Measurements from ENCODE around the gene GAL3ST3.
"Not testable (repeated sequence)": the region's sequence is repeated elsewhere in the genome, so short reads cannot be mapped to it uniquely, and the experiment has no call there.

The GAL3ST3 gene

GRCh38 chr11:66048547-66049323, at the start of gene GAL3ST3:
Gene GAL3ST3 (minus strand): TSS chr11:66049161. CDS start chr11:66045415, 3,746 bp downstream.
- TF ChIP-seq CTCF (IDR thresholded peaks at IDR 0.05; ENCODE audit: control insufficient read depth, extremely low read depth, insufficient read depth): no peak
- H3K4me3 ChIP-seq (ENCODE audit: low read depth, low read length): no peak within 1 kb of the TSS
- DNase-seq (ENCODE audit: low read depth): no peak

DNA sequence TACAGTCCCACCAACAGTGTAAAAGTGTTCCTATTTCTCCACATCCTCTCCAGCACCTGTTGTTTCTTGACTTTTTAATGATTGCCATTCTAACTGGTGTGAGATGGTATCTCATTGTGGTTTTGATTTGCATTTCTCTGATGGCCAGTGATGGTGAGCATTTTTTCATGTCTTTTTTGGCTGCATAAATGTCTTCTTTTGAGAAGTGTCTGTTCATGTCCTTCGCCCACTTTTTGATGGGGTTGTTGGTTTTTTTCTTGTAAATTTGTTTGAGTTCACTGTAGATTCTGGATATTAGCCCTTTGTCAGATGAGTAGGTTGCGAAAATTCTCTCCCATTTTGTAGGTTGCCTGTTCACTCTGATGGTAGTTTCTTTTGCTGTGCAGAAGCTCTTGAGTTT, 43.2 kb upstream of the GAL3ST3 start:
- DNase-seq (ENCODE audit: low read depth); H3K4me3 ChIP-seq (ENCODE audit: low read depth, low read length): not testable (repeated sequence)

DNA sequence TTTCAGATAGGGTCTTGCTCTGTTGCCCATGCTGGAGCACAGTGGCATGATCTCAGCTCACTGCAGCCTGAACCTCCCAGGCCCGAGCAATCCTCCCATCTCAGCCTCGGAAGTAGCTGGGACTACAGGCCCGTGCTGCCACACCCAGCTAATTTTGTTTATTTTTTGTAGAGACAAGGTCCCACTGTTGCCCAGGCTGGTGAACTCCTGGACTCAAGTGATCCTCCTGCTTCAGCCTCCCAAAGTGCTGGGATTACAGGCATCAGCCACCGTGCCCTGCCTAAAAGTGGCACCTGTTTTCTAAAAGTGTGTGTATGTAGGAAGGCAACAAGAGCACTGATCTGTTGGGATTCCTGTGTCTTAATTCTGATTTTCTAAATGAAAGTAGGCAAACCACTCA, 41.3 kb upstream of the GAL3ST3 start:
- no peak for TF ChIP-seq CTCF (IDR thresholded peaks at IDR 0.05; ENCODE audit: control insufficient read depth, extremely low read depth, insufficient read depth)
- DNase-seq (ENCODE audit: low read depth): no peak
- H3K4me3 ChIP-seq (ENCODE audit: low read depth, low read length): no peak overlapping the region

DNA sequence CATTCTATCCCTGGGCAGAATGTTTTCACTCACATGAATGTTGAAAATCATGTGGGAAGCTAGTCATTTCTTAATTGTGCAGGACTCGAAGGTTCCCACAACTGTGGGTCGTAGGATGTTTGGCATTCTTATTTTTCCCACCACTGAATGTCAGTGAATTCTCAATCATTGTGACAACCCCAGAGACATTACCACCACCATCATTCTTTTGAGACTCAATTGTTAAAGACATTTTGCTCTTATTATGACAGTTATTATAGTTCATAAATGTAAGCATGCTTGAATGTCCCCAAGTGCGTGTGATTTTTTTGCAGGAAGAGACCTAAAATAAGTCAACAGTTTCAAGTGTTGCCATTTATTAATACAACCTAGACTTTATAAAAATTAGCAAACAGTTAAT, 40.1 kb upstream of the GAL3ST3 start:
- no peak for TF ChIP-seq CTCF (IDR thresholded peaks at IDR 0.05; ENCODE audit: control insufficient read depth, extremely low read depth, insufficient read depth)
- no peak overlapping the region for H3K4me3 ChIP-seq (ENCODE audit: low read depth, low read length)

GRCh38 chr11:66087148-66087908, 38.4 kb upstream of the GAL3ST3 start:
- H3K4me3 ChIP-seq (ENCODE audit: low read depth, low read length): no peak overlapping the region

More for the DNA sequence above, 40.1 kb upstream of the GAL3ST3 start:
- no peak for DNase-seq (ENCODE audit: low read depth)

GRCh38 chr11:66084821-66085475, 36.0 kb upstream of the GAL3ST3 start:
- TF ChIP-seq CTCF (IDR thresholded peaks at IDR 0.05; ENCODE audit: control insufficient read depth, extremely low read depth, insufficient read depth): no peak
- DNase-seq (ENCODE audit: low read depth): no peak
- no peak overlapping the region for H3K4me3 ChIP-seq (ENCODE audit: low read depth, low read length)

More at GRCh38 chr11:66087148-66087908, 38.4 kb upstream of the GAL3ST3 start:
- DNase-seq (ENCODE audit: low read depth): no peak
- TF ChIP-seq CTCF (IDR thresholded peaks at IDR 0.05; ENCODE audit: control insufficient read depth, extremely low read depth, insufficient read depth): no peak

DNA sequence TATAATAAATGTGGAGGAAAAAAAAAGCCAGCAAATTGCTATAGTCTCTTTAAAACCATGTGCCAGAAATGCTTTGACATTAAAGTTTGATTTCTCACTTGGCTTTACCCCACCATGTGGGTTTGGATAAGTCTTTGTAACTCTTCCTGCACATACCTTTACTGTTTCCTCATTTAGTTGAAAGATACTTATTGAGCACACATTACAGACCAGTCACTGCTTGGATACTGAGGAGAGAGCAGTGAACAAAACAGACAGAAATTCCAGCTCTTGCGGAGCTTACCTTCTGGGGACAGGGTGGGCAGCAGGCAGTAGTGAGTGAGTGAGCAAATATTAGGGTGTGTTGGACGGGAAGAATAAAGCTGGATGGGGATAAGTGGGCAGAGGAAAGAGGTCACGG, 34.8 kb upstream of the GAL3ST3 start:
- H3K4me3 ChIP-seq (ENCODE audit: low read depth, low read length): no peak overlapping the region
- no peak for TF ChIP-seq CTCF (IDR thresholded peaks at IDR 0.05; ENCODE audit: control insufficient read depth, extremely low read depth, insufficient read depth)
- no peak for DNase-seq (ENCODE audit: low read depth)
